ENCODE data around the gene ATOSA.

The ATOSA gene, protein sequence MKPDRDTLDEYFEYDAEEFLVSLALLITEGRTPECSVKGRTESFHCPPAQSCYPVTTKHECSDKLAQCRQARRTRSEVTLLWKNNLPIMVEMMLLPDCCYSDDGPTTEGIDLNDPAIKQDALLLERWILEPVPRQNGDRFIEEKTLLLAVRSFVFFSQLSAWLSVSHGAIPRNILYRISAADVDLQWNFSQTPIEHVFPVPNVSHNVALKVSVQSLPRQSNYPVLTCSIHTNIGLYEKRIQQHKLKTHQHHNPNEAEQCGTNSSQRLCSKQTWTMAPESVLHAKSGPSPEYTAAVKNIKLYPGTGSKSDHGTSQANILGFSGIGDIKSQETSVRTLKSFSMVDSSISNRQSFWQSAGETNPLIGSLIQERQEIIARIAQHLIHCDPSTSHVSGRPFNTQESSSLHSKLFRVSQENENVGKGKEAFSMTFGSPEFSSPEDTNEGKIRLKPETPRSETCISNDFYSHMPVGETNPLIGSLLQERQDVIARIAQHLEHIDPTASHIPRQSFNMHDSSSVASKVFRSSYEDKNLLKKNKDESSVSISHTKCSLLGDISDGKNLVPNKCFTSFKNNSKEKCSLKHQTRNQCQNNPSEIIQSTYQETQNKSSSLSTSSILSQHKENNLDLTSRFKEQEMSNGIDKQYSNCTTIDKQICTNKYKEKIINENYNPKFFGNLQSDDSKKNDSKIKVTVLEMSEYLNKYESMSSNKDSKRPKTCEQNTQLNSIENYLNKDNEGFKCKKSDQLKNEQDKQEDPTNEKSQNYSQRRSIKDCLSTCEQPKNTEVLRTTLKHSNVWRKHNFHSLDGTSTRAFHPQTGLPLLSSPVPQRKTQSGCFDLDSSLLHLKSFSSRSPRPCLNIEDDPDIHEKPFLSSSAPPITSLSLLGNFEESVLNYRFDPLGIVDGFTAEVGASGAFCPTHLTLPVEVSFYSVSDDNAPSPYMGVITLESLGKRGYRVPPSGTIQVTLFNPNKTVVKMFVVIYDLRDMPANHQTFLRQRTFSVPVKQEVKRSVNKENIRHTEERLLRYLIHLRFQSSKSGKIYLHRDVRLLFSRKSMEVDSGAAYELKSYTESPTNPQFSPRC

DNA sequence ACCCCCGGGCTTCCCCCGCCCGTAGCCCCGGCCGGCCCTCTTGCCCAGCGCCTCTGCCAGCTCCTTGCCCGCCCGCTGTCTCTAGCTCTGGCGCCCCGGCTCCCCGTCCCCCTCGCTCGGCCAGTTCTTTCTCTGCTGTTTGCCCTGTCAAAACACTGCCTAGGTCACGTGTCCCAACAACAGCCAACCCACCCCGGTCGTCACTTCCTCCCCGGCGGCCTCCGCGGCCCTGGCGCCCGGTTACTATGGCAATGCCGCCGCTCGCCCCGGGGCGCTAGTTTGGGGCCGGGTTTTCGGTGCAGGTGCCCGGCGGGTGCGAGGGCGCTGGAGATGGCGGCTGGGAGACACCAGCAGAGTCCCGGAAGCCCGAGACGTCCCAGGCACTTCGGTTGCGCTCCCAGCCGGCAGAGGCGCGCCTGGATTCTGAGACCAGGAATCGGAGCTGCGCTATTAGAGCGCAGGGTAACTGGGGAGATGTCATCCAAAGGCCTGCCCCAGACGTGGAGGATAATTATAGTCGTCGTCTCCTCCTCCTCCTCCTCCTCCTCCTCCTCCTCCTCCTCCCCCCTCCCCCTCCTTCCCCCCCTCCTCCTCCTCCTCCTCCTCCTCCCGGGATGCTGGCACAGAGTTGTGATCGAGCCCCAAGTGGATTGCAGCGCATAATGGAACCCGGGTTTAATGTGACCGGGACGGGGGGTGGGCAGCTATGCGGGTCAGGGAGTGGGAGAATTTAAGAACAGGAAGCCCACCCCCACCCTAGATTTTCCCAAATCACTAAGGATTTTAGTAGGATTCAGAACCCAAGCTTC, at the start of gene ATOSA:
Gene ATOSA, minus strand, starts transcription at position 157 of the 809 bp plus-strand sequence. CDS start 1,367 bp downstream, outside the sequence.
- DNase-seq (ENCODE audit: low read depth, low spot score): peak; percentile 82

DNA sequence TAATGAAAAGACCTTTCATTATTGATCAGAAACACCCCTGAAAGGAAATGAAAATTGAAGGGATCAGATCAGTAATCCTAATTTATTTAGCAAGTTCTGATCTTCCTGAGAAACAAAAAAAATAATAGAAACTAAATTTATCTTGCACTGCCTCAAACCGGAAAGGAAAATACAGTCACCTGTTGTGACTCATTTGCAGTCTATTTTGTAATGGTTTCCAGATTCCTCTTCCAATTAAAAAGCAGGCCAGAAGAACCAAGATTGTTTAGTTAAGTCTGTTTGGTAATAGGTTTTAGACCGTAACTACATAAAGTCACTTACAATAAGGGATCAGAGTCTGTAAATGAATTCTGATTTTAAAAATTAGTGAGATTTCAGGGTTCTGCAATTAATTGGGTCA, 49.7 kb upstream of the ATOSA start:
- DNase-seq (ENCODE audit: low read depth, low spot score): no peak

DNA sequence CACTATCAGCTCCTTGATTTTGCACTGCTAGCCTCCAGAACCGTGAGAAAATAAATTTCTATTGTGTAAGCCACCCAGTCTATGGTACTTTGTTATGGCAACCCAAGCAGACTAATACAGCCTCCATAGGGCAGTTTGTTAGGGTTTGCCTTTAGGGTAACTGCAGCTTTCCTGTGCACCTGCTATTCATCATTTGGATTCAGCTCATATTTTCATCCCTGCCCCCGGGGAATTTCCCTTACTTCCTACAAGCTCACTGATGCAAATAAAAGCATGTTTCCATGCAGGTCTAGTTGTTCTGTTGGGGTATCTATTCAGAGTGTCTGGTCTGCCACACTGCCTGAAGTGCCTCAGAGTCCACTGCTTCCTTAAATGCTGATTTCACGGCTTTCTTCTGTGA, 48.6 kb upstream of the ATOSA start:
- no peak for DNase-seq (ENCODE audit: low read depth, low spot score)

DNA sequence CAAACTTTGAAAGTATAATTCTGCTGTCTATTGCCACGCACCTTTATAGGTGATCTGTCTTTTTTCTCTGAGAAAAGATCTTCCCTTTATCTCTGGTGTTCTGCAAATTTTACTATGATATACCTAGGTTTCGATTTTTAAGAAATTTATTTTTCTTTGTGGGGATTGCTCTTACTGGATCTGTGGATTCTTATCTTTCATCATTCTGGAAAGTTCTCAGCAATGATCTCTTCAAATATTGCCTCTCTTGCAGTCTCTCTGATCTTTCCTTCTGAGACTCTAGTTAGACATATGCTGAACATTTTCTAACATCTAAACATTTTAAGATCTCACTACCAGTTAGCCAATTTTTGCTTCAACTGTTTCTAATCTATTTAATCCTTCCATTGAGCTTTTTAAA, 47.0 kb upstream of the ATOSA start:
- no peak for DNase-seq (ENCODE audit: low read depth, low spot score)

DNA sequence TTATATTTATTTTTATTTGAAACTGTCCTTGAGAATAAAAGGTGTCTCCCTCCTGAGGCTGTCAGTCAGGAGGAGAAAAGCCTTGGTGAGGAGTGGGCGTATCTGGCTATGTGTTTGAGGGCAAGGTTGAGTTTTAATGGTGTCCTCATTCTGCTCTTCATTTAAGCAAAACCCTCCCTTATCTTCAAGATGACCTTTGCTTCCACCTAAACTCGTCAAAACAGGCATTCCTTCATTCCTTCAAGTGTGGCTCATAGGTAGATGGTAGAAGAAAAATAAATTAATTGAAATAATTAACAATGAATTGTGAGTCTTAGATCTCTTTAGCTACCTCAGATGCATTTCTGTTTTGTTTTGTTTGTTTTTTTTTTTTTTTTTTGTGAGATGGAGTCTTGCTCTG, 39.4 kb upstream of the ATOSA start:
- DNase-seq (ENCODE audit: low read depth, low spot score): no peak

DNA sequence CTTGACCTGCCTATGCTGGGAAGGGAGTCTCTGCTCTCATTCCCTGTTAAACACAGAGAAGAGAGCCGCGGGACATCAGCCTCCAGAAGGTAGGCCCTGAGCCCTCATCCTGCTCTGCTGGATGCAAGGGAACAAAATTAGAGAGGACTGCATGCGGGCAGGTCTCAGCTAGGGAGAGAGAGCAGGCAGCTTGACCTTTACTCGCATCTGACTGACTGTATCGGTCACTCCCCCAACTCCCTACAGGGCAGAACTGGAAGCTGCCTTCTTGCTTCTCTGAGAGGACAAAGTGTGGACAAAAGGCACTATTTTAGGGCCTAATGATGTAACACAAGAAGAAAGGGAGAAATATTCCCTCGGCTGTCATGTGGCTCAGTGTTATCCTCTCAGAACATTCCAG, 38.7 kb upstream of the ATOSA start:
- DNase-seq (ENCODE audit: low read depth, low spot score): no peak

DNA sequence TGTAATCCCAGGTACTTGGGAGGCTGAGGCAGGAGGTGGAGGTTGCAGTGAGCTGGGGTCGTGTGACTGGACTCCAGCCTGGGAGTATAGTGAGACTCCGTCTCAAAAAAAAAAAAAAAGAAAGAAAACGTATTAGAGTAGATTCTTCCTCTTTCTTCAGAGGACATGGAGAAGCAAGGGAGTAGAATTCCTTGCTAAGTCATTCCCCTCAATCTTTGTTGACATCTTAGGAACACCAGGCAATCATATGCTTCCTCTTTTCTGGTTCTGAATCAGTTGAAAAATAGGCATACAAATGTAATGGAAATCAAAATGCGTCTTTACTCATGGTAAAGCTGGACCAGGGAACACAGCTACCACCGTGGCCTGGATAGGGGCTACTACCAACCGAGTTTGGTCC, 38.3 kb upstream of the ATOSA start:
- DNase-seq (ENCODE audit: low read depth, low spot score): no peak

DNA sequence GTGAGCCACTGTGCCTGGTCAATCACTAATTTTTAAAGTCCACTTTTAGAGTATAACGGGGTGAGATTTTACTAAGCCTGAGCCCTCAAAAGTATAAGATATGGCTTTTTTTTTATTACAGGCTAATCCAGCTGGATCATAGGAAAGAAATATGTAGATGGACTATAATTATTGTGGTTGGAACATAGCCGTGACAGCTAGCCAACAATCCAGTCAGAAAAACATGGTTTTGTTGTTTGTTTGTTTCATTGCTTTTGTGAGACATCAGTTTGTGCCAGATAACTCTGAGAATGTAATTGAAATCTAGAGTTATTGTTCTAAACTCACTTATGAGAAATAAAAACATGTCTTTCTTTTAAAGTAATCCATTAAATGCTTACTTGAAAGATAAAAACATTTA, 37.3 kb upstream of the ATOSA start:
- no peak for DNase-seq (ENCODE audit: low read depth, low spot score)

DNA sequence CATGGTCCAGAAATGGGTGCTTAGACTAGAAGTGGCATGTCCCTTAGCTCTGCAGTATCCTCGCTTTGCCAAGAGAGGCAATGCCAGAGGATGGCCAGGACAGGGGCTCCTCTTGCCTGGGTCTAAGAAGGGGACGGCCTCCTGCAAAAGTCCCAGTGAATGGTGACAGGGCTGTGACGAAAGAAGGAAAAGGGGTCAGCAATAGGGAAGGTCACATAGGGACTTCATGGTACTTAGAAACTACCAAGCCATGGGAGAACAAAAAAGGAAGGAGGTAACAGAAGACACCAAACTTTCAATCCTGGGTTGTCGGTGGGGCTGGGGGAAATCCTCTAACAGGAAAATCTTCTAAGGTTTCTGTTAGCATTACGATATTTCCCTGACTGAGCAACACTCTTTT, 36.2 kb upstream of the ATOSA start:
- no peak for DNase-seq (ENCODE audit: low read depth, low spot score)

DNA sequence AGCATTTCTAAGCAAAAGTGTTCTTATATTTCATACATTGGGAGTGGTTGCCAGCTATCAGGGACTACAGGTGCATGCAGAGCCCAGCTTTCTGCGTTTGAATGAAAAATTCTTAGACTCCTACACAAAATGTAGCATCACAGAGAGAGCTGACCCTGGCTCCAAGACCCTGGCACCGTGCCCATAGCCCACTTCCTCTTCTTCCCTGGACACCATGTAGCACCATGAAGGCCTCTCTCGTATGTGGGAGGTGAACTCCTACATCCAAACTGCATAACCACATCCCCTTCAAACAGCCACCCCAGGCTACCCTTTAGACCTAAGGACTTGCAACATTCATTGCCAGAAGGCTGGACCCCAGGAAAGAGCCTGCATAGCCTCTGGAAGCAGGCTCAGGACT, 35.8 kb upstream of the ATOSA start:
- no peak for DNase-seq (ENCODE audit: low read depth, low spot score)

DNA sequence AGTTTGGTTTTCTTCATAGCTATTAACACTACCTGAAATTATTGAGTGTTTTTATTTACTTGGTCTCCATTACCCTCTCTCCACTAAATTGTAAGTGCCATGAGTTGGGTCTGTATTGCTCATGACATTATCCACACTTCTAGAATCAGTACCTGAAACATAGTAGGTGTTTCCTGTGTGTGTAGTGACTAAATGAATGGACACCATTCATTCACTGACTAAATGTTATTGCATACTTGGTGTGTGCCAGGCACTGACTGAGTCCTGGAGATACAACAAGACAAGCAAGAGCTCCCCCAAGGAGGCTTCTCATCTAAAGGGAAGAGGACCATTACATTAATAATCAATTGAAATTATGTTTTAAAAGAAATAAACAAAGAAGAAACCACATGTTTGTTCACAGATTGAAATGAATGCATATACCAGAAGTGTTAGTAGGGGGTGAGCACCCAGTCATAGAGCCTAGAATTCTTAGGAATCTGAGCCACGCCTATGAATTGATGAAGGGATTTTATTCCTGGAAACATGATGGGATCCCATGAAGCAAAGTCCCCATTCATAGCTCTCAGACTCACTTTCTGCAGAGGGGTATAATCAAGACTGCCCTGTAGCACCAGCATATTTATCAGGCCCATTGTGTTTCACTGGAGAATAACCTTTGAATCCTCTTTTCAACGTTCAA, 31.7 kb upstream of the ATOSA start:
- DNase-seq (ENCODE audit: low read depth, low spot score): no peak

DNA sequence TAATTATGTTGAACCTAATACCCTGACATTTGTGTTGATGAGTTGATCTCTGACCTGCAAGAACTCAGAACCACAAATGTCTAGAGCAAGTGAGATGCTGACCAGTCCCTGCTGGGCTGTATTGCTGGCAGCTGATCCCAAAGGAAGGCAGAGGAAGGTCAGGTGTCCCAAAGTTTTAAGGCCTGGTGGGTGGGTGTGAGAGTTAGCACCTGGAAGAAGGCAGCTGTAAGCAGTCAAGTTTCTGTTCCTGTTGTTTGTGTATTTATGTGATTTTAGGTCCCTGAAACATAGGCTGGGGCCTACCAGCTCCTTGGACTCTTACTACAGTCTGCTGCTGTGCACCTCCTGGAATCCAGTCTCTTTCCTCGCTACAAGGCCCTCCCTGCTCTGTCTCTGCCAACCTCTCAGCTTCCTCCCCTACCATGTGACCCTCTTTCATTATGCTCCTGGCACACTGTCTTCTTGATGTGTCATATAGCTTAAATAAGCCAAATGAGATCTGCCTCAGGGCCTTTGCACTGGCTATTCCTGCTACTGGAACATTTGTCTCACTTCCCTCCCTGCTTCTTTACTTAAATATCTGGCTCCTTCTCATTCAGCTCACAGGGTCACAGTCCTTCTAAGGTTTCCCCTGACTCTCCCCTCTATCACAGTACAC, 31.0 kb upstream of the ATOSA start:
- no peak for DNase-seq (ENCODE audit: low read depth, low spot score)

DNA sequence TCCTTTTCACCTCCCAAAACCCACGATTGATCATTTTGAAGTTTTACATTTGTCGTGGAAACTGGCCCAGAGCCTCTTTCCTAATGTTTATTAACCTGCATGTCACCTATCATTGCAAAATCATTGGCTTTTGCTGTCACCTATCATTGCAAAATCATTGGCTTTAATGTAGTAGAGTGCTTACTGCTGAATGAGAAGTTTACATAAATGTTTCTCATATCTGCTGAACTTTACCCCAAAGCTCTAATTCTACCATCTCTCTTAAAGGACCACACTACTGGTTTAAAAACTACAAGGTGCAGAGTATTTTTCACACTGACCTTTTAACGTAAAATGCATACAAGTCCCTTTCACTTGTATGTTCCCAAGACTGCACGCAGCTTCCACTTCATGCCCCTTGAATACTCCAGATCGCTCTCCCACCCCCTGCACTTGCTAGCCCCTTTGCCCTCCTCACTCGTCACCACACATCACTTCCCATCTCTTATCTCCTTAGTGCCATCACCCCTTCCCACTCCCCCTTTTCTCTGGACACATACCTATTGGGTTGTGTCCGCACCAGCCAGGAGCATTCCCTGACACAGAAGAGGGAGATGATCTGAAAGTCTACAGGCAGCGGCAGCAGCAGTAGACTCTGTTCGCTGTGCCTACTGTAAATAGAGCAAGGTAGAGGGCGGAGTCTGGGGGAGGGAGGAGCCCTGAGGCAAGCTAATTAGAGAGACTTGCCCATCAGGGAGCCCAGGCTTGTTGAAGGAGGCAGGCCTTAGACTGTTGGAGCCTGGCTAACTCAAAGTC, 30.2 kb upstream of the ATOSA start:
- DNase-seq (ENCODE audit: low read depth, low spot score): no peak

DNA sequence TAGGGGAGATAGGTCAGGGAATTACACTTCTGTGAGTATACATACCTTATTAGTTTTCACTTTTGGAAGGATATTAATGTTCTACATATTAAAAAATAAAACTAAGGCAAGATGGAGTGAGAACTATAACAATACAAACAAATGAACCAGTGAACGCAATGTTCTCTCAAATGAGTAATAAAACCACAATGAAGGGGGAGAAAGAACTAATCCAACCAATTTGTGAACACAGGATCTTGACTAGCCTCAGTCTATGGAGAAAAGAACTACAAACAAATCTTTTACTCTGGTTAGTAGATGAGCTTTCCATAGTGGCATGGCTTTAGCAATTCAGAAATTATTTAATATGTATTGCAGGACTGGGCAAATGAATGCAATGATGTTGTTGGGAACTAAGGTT, 26.9 kb upstream of the ATOSA start:
- no peak for DNase-seq (ENCODE audit: low read depth, low spot score)

DNA sequence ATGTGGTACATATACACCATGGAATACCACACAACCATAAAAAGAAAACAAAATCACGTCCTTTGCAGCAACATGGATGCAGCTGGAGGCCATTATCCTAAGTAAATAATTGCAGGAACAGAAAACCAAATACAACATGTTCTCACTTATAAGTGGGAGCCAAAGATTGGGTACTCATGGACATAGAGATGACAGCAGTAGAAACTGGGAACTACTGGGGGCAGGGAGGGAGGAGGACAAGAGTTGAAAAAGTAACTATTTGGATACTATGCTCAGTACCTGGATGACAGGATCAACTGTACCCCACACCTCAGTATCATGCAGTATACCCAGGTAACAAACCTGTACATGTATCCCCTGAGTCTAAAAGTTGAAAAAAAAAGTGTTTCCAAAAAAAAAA, 23.2 kb upstream of the ATOSA start:
- DNase-seq (ENCODE audit: low read depth, low spot score): no peak

DNA sequence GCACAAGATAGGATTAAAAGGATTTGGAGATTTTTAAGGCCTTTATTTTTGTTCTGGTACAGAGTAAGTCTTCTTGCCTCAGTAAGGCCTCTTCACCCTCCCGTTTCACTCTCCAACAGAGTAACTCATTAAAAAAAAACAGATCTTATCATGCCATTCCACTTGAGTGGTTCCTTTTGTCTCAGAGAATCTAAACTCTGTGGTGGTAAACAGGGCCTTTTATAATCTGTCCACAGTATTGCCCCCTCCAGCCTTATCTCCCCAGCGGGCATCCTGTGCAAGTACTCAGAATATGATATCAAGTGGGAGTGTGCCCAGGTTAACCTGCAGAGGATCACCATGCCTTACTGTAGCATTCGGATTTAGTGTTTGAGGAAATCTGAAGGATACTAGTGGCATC, 20.3 kb upstream of the ATOSA start:
- no peak for DNase-seq (ENCODE audit: low read depth, low spot score)

DNA sequence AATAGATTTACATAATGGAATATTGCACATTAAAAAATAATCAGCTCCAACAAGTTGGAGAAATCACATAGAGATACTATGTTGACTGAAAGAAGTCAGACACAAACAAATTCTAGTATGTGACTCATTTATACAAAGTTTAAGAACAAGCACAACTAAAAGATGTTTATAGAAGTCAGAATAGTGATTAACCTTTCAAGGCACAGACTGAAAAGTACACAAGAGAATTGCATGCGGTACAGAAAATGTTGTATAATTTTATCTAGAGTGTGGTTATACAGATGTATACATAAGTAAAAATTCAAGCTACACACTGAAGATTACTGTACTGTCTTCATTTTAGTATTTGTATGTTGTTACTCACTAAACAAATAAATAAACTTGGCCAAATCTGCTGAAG, 19.3 kb upstream of the ATOSA start:
- DNase-seq (ENCODE audit: low read depth, low spot score): no peak

DNA sequence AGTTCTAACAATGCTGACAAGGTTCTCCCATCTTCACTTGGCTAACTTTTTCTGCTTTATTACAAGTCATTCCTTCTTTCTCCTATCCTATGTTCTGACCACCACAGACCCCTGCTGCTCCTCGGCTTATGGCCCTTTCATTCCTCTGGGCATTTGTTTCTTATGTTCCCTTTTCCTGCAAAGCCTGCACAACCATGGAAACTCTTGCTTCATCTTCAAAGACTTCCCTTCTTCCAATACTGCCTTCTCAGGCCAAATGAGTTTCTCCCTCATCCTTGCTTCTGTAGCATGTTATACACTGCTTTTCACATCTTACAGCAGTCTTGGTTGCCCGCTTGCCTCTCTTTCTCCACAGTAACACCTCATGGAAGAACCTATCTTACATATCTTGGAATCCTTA, 17.9 kb upstream of the ATOSA start:
- no peak for DNase-seq (ENCODE audit: low read depth, low spot score)

DNA sequence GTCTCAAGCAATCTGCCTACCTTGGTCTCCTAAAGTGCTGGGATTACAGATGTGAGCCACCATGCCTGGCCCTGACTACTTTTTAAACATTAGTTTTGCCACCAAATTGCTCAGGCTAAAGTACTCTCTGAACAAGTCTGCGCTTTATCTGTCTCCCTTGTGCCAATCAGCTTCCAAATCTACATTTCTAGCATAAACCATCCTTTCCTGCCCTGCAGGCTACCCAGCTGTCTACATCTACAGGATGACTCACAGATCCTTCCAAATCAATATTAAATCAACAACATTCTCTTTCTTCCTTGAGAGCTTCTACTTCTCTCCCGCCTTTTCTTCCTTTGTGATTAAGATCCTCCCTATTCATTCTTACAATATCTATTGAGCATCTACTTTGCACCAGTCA, 16.0 kb upstream of the ATOSA start:
- DNase-seq (ENCODE audit: low read depth, low spot score): no peak

DNA sequence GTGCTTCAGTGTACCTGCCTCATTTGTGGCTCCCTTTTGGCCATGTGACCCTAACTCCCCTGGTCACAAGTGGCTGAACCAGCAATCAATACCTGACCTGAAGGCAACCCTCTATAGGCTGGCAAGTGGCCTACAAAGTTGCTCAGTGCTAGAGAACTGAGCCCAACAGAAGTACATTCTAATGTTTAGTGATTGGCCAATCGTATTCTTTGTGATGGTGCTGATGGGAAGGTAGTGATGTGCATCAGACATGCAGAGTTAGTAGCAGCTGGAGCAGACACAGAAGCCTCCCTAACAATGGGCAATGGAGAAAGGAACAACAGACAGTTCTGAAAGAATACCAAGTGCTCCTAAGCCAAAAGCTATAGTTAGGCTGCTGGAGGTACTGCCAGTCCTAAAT, 10.4 kb upstream of the ATOSA start:
- no peak for DNase-seq (ENCODE audit: low read depth, low spot score)
